HG03064 (cell line): ENCODE measurements around the gene ARHGAP6.

Experiments used
- ATAC-seq: cut with Tn5 transposase; IDR thresholded peaks from one replicate; pipeline ENCODE4 v1.9.1; 2021; ENCODE audit warnings: low read depth; ENCODE audit not compliant: unreplicated experiment

ARHGAP6 gene

GRCh38 chrX:11465648-11466411 is 199.9 kb downstream of the ARHGAP6 start:
- no peak for ATAC-seq

DNA sequence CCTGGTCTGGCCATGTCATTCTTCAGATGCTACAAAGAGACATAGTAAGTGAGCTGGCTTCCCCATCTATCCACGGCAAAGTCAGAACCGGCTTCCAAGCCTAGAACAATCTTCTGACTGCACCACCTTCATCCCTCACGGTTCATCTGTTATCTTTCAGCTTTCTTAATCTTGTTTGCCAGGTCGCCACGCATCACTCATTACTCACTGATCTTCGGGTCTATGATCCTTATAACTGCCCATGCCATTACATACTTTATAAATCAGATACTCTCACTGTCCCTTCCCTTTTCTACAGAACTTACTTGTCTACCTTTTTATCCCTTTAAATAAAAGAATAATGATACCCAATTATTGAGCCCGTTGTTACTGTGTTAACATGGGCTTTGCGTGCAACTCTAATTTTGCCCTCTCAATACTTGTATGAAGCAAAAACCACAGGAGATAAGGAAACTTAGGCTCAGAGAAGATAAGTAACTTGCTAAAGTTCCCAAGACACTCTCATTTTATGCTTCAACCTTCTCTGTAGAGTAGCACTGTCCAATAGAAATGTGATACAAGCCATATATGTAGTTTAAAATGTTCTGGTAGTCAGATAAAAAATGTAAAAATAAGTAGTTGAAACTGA is 200.8 kb downstream of the ARHGAP6 start:
- ATAC-seq: no peak

- no peak for ATAC-seq
These were observed 201.3 kb downstream of the ARHGAP6 start for GRCh38 chrX:11464380-11464779.

DNA sequence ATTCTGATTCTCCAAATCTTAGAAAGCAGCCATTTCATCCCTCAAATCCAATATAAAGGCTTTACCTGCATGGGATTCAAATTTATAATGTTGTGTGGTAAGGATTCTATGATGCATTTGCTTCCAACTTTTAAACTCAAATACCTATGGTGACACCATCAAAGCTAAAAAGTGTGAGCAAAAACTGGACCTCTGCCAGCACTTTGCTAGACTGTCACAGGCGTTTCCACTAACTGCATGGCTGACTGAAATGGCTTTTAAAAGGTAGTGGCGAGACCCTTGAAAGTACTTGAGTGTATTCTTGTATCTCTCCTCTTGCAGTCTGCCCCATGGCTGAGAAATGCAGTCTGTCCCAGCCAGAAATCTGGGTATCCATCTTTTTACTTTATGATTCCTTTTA is 203.1 kb downstream of the ARHGAP6 start:
- ATAC-seq: no peak

DNA sequence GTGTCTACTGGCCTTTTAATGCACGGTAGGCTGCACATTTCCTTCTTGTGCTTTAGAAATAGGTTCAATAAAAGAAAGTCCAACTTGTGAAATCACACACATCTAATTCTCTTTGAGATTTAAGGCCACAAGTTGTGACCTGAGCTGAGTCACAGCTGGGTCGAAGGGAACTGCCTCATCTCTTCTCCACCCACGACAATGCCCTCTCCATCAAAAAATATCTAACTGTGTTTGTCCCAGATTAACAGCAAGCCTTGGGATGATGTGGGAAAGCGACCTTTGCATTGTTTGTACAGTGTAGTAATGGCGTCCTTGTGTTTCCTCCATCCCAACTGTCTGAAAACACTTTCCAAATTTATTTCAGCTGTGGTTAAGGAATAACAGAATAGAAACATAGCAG is 203.6 kb downstream of the ARHGAP6 start:
- ATAC-seq: no peak

- no peak for ATAC-seq
These were observed 204.3 kb downstream of the ARHGAP6 start for GRCh38 chrX:11461201-11462001.

- ATAC-seq: no peak
These were observed 205.4 kb downstream of the ARHGAP6 start for GRCh38 chrX:11460347-11460746.

DNA sequence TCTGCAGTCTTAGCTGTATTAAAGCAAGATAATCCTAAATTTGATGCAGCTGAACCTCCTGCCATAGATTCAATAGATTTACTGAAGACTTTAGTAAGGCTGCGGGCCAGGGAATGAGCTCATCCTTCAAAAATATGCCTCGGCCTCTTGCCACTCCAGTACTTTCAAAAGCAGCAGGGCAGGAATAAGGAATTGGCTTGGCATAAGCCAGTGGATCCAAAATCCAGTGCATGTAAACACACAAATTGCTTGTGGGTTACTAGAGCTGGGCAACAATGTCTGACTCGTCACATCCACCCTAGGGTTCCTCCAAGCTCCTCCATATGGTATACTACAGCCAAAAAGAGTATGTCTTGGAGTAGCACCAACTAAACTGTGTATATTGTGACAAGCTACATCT is 207.6 kb downstream of the ARHGAP6 start:
- ATAC-seq: no peak

DNA sequence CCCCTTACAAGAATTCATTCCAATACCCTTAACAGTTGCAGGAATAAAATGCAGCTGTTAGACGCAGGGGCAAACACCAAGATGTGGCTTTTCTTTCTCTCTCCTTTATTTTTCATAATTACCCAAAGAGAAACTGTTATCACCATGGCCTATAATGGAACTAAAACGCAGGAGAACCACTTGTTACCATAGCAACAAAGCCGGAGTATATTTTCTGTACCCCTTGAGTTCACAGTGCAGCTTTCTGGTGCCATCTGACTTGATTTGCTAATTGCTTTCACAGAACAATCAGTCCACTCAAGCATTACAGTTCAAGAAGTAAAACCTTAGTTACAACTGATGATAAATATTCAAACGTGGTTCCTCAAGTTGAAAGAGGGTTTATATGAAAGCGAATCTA is 214.6 kb downstream of the ARHGAP6 start:
- no peak for ATAC-seq

DNA sequence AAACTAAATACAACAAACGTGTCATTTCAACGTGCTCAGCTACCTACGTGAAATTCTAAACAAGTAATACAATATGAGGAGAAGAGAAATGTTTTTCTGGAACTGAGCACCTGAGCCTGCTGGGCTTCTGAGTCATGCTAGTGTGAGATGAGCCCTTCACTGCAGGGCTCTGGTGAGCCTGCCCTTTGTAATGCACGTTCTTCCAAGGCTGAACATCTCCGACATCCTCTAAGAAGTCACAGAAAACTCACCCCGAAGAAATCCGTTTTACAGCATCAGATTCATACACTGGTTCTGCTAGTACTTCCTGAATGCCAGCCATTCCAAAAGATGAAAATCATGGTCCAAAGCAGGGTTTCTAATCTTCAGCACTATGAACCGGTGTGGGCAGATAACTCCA is 215.4 kb downstream of the ARHGAP6 start:
- no peak for ATAC-seq

- ATAC-seq: no peak
These were observed 216.1 kb downstream of the ARHGAP6 start for GRCh38 chrX:11449613-11450012.

- no peak for ATAC-seq
These were observed 218.3 kb downstream of the ARHGAP6 start for GRCh38 chrX:11447418-11447817.

GRCh38 chrX:11446949-11447348 is 218.8 kb downstream of the ARHGAP6 start:
- ATAC-seq: no peak

GRCh38 chrX:11446336-11446735 is 219.4 kb downstream of the ARHGAP6 start:
- ATAC-seq: no peak

DNA sequence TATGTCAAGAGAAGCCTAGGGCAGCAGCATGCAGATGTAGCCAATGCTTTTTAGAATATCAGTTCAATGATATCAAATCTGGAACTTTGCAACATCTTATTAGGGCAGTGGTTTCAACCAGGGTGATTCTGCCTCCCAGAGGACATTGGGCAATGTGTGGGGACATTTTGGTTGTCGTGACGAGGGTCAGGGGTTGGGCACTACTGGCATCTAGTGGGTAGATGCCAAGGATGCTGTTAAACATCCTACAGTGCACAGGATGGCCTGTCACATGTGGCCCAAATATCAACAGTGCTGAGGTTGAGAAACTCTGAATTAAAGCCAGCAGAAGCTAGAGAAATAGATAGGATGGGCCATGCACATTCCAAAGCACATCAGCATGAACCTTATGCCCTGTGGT is 220.2 kb downstream of the ARHGAP6 start:
- no peak for ATAC-seq

- ATAC-seq: no peak
These were observed 221.7 kb downstream of the ARHGAP6 start for GRCh38 chrX:11444052-11444451.

- ATAC-seq: no peak
These were observed 225.9 kb downstream of the ARHGAP6 start for GRCh38 chrX:11439846-11440245.

DNA sequence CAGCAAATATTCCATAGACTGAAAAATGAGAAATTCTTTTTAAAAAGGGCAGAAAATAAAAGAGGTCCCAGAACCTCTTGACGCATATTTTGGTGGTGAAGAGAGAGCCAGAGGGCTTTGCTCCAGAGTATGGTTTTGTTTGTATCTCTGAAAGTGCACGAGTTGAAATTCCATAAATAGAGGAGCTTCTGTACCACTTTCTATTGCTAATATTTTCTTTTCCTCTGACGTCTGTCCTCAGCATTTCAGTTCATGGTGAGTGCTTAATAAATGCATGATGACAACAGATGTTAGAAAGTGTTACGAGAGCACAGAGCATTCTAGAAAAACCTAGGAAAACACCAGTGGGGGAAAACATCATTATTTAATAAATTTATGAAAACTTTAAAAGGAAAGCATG is 227.0 kb downstream of the ARHGAP6 start:
- no peak for ATAC-seq

- ATAC-seq: no peak
These were observed 227.4 kb downstream of the ARHGAP6 start for GRCh38 chrX:11438380-11438723.

DNA sequence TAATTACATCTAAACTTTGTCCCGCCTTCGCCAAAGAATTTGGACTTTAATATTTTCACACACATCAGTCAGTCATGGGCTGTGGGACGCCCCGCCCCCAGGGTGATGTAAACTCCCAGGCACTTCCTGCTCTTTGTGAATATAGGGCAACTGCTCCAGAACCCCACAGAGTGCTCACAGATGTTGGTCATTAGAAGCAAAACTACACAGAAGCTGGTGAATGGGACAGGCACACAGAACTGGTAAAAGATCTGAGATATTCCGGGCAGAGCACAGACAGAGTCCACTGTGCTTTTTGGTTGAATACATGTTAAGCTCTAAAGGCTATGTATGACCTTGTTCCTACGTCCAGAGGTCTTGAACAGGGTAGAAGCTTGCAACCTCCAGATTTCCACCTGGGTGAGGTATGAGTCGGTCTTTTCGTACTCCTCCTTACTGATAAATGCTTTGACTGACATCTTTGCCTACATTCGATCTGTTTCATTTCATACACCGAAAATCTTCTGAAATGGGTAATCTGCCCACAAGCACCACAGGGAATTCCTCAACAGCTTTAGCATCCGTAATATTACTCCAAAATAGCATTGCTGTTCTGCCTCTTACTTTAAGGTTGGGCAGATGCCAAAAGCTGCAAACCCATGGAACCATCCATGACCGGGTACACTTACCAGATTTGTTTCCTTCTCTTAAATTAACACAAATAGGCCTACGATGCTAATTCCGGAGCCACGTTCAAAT is 227.9 kb downstream of the ARHGAP6 start:
- no peak for ATAC-seq

- no peak for ATAC-seq
These were observed 230.2 kb downstream of the ARHGAP6 start for GRCh38 chrX:11435568-11435967.
